WTC11 (cell line): ENCODE data around the gene WDR11.

ENCODE experiments used
- ATF6 ChIP-seq: sonication (generic); formaldehyde crosslinking; IDR thresholded peaks from 2 replicates; pipeline ENCODE4 v1.8.1; 2023; ENCODE audit warnings: mild to moderate bottlenecking, missing genetic modification reagents
- CTCF ChIP-seq: fragments of 200-600 bp; IDR thresholded peaks from 2 replicates; pipeline ENCODE4 v1.8.0; 2022; ENCODE audit warnings: antibody characterized with exemption
- ETV6 ChIP-seq: sonication (generic); formaldehyde crosslinking; IDR thresholded peaks from 2 replicates; pipeline ENCODE4 v1.8.1; 2022; ENCODE audit warnings: mild to moderate bottlenecking, missing genetic modification reagents
- GABPB1 ChIP-seq: sonication (generic); formaldehyde crosslinking; IDR thresholded peaks from 2 replicates; pipeline ENCODE4 v1.8.1; 2023; ENCODE audit warnings: mild to moderate bottlenecking, missing genetic modification reagents
- SP1 ChIP-seq: sonication (generic); formaldehyde crosslinking; conservative IDR thresholded peaks from 2 replicates; pipeline ENCODE4 v1.8.1; 2022; ENCODE audit warnings: missing genetic modification reagents

GRCh38 chr10:120927352-120927751 is 76.2 kb downstream of the WDR11 start:
- TF ChIP-seq CTCF (no peak), ETV6 (no peak), SP1 (CRISPR knock-in tag) (no peak), GABPB1 (CRISPR knock-in tag) (no peak), ATF6 (CRISPR knock-in tag) (no peak)
